Caco-2 (cell line): Measurements from ENCODE around the gene RBBP7. TPM values are rescaled to one million over a fixed set of nuclear protein-coding genes. Genes with fewer than 3 reads are reported as not detected.
A peak's percentile ranks its signal among the peaks of the same experiment; 100 is the strongest.

ENCODE experiments used
- BruUV-seq: library from RNA; stranded (reverse); fragments of 400-500 nt; replicated peaks from 2 replicates; lab custom pipeline; 2021; lab: Mats Ljungman, UMichigan
- CTCF ChIA-PET: fragments of 300-600 bp; sonication (Branson Sonifier 250); formaldehyde crosslinking; loops from one replicate; lab custom pipeline; 2022; ENCODE audit warnings: antibody characterized with exemption; lab: Charles Lee
- POLR2A ChIA-PET: fragments of 300-600 bp; sonication (Branson Sonifier 250); formaldehyde crosslinking; loops from one replicate; lab custom pipeline; 2022; ENCODE audit warnings: antibody characterized with exemption; lab: Charles Lee
- DNase-seq, 2 experiments: peaks; one replicate each; pipeline versions ENCODE4 v3.0.0 to v3.0.0-alpha.2; 2020 to 2022
- H3K27me3 ChIP-seq: replicated peaks from 2 replicates; pipeline ENCODE4 v1.6.0; 2011; ENCODE audit warnings: low read length; ENCODE audit not compliant: control insufficient read depth, insufficient read depth
- H3K36me3 ChIP-seq: 2 replicates; pipeline ENCODE4 v1.5.1; 2011; ENCODE audit warnings: low read length; ENCODE audit not compliant: control insufficient read depth, insufficient read depth
- H3K4me1 ChIP-seq: fragments of 250-450 bp; sonication (Bioruptor Pico); 2 replicates; pipeline ENCODE4 v1.5.1; 2020; ENCODE audit warnings: mild to moderate bottlenecking
- H3K4me3 ChIP-seq: 2 replicates; pipeline ENCODE4 v1.5.1; 2011; ENCODE audit warnings: low read depth, mild to moderate bottlenecking, control low read depth, low read length
- H3K9me3 ChIP-seq: fragments of 250-450 bp; sonication (Bioruptor Pico); 2 replicates; pipeline ENCODE4 v1.5.1; 2020; ENCODE audit warnings: mild to moderate bottlenecking, moderate library complexity
- H3K27ac Mint-ChIP-seq: one replicate; pipeline ENCODE4 v1.8.0; 2022; ENCODE audit warnings: mixed read lengths; ENCODE audit not compliant: unreplicated experiment
- H3K27me3 Mint-ChIP-seq: one replicate; pipeline ENCODE4 v1.8.0; 2022; ENCODE audit warnings: mixed read lengths; ENCODE audit not compliant: insufficient read depth, unreplicated experiment
- H3K36me3 Mint-ChIP-seq: one replicate; pipeline ENCODE4 v1.8.0; 2022; ENCODE audit warnings: mild to moderate bottlenecking, mixed read lengths; ENCODE audit not compliant: insufficient read depth, unreplicated experiment
- H3K4me1 Mint-ChIP-seq: one replicate; pipeline ENCODE4 v1.8.0; 2022; ENCODE audit warnings: low read depth, mixed read lengths; ENCODE audit not compliant: unreplicated experiment
- H3K4me3 Mint-ChIP-seq: one replicate; pipeline ENCODE4 v1.8.0; 2022; ENCODE audit warnings: mild to moderate bottlenecking, moderate library complexity, mixed read lengths; ENCODE audit not compliant: unreplicated experiment
- H3K9me3 Mint-ChIP-seq: one replicate; pipeline ENCODE4 v1.8.0; 2022; ENCODE audit warnings: mixed read lengths; ENCODE audit not compliant: unreplicated experiment
- intact Hi-C: fragments of 100-400 bp; cut with micrococcal nuclease; formaldehyde crosslinking; loops from one replicate; pipeline ENCODE4 v1.10.0; 2022; ENCODE audit not compliant: unreplicated experiment
- total RNA-seq: library from RNA; stranded (reverse); gene quantifications from 2 replicates; pipeline ENCODE4 v1.2.3, GENCODE V29; 2022
- TF ChIP-seq, protein P1 (sequence below), 2 experiments: fragments of 200-600 bp in 1 of 2; IDR thresholded peaks; 1 replicate in 1 of 2; 2 replicates in 1 of 2; pipeline versions ENCODE4 v1.5.1 to v1.8.0; 2011 to 2022; ENCODE audit warnings: antibody characterized with exemption in 1 of 2, control low read depth in 1 of 2, inconsistent platforms in 1 of 2, low read depth in 1 of 2, low read length in 1 of 2, mild to moderate bottlenecking in 1 of 2, moderate library complexity in 1 of 2; ENCODE audit not compliant: insufficient read depth in 1 of 2, severe bottlenecking in 1 of 2, unreplicated experiment in 1 of 2

The RBBP7 gene
- total RNA-seq, 1 experiment from 2014 or later, result 131 TPM

- no TSS peak for BruUV-seq
- no peaks in the 10 kb centered on the region for H3K9me3 ChIP-seq
- H3K9me3 Mint-ChIP-seq, result no peaks in the 10 kb centered on the region
- ChIA-PET POLR2A (no interaction called here), CTCF (no interaction called here)
- no peak for DNase-seq
- H3K4me3 ChIP-seq, result no peak overlapping the region
- no peaks in the 10 kb centered on the region; the same call in 1 of the 2 replicates for H3K36me3 ChIP-seq
- no peak overlapping the region for H3K4me3 Mint-ChIP-seq
- no peak overlapping the region for H3K27ac Mint-ChIP-seq
- TF ChIP-seq, protein P1, sequence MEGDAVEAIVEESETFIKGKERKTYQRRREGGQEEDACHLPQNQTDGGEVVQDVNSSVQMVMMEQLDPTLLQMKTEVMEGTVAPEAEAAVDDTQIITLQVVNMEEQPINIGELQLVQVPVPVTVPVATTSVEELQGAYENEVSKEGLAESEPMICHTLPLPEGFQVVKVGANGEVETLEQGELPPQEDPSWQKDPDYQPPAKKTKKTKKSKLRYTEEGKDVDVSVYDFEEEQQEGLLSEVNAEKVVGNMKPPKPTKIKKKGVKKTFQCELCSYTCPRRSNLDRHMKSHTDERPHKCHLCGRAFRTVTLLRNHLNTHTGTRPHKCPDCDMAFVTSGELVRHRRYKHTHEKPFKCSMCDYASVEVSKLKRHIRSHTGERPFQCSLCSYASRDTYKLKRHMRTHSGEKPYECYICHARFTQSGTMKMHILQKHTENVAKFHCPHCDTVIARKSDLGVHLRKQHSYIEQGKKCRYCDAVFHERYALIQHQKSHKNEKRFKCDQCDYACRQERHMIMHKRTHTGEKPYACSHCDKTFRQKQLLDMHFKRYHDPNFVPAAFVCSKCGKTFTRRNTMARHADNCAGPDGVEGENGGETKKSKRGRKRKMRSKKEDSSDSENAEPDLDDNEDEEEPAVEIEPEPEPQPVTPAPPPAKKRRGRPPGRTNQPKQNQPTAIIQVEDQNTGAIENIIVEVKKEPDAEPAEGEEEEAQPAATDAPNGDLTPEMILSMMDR (IDR thresholded peaks at IDR 0.05; ENCODE audit: insufficient read depth in 1 of 2, low read depth in 1 of 2, low read length in 1 of 2, severe bottlenecking in 1 of 2, unreplicated experiment in 1 of 2), result no peak
- intact Hi-C loops, result no loop called here
- no peaks in the 10 kb centered on the region for H3K4me1 Mint-ChIP-seq
- no peaks in the 10 kb centered on the region for H3K4me1 ChIP-seq
- peaks cover 68% of the 10 kb centered on the region for H3K36me3 Mint-ChIP-seq
- no peaks in the 10 kb centered on the region for H3K27me3 Mint-ChIP-seq
- H3K27me3 ChIP-seq, result no peaks in the 10 kb centered on the region
Observed at GRCh38 chrX:16843208-16843909, 26.8 kb downstream of the RBBP7 start.

DNA sequence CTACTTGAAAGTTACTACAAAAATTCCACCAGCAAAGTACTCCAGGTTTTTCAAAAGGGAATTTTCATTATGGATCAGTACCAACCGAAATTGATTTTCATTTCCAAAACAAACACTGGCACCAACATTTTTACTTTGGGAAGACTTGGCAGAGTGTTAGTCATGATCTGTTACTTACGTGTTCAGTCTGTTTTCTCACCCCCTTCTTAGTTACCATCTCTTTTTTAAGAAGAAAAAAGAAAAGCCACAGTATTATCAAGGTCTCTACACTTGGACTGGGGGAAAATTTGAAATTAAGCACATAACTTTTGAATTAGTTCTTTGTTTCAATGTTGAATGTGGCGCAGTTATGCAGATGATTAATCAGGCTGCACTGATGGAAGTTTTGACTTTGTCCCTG is 27.5 kb downstream of the RBBP7 start:
- Mint-ChIP-seq H3K4me3 (no peak overlapping the region), H3K9me3 (no peaks in the 10 kb centered on the region), H3K27me3 (no peaks in the 10 kb centered on the region), H3K27ac (no peak overlapping the region), H3K4me1 (no peaks in the 10 kb centered on the region), H3K36me3 (peaks cover 69% of the 10 kb centered on the region)
- intact Hi-C loops, result no loop called here
- no peaks in the 10 kb centered on the region for H3K9me3 ChIP-seq
- POLR2A ChIA-PET, result no interaction called here
- no peak overlapping the region for H3K4me3 ChIP-seq
- CTCF ChIA-PET, result no interaction called here
- no peaks in the 10 kb centered on the region; the same call in 1 of the 2 replicates for H3K36me3 ChIP-seq
- H3K27me3 ChIP-seq, result no peaks in the 10 kb centered on the region
- TF ChIP-seq, protein P1 (IDR thresholded peaks at IDR 0.05; ENCODE audit: insufficient read depth in 1 of 2, low read depth in 1 of 2, low read length in 1 of 2, severe bottlenecking in 1 of 2, unreplicated experiment in 1 of 2), result no peak
- no peaks in the 10 kb centered on the region for H3K4me1 ChIP-seq
- no TSS peak for BruUV-seq
- no peak for DNase-seq

GRCh38 chrX:16839852-16840460 is 30.2 kb downstream of the RBBP7 start:
- no peak overlapping the region for H3K27ac Mint-ChIP-seq
- peaks cover 84% of the 10 kb centered on the region for H3K36me3 Mint-ChIP-seq
- no peaks in the 10 kb centered on the region for H3K4me1 Mint-ChIP-seq
- peak in 1 of 2 experiments; percentile 45 for DNase-seq
- no peaks in the 10 kb centered on the region for H3K27me3 ChIP-seq
- ChIA-PET POLR2A (no interaction called here), CTCF (interaction anchor here (1.0 kb wide), 1 partner anchor 14 kb away, joined by 4 read pairs; no protein-coding TSS in a partner anchor)
- no peaks in the 10 kb centered on the region for H3K9me3 Mint-ChIP-seq
- H3K4me3 ChIP-seq, result no peak overlapping the region
- no peaks in the 10 kb centered on the region for H3K4me1 ChIP-seq
- TF ChIP-seq, protein P1 (IDR thresholded peaks at IDR 0.05; ENCODE audit: insufficient read depth in 1 of 2, low read depth in 1 of 2, low read length in 1 of 2, severe bottlenecking in 1 of 2, unreplicated experiment in 1 of 2), result no peak
- no peaks in the 10 kb centered on the region; the same call in 1 of the 2 replicates for H3K36me3 ChIP-seq
- no peaks in the 10 kb centered on the region for H3K27me3 Mint-ChIP-seq
- no peak overlapping the region for H3K4me3 Mint-ChIP-seq
- intact Hi-C loops, result loop anchor here (5.0 kb wide), 1 partner anchor 207 kb away; no protein-coding TSS in a partner anchor
- H3K9me3 ChIP-seq, result no peaks in the 10 kb centered on the region
- no TSS peak for BruUV-seq
